Right forelimb (tissue), 1 donor: Measurements from ENCODE around the gene CFHR5.
"Not testable (repeated sequence)": the region's sequence is repeated elsewhere in the genome, so short reads cannot be mapped to it uniquely, and the experiment has no call there.

Source experiments
- DNase-seq: peaks from one replicate; pipeline ENCODE4 v3.0.0-alpha.2; 2018

Gene CFHR5

DNA sequence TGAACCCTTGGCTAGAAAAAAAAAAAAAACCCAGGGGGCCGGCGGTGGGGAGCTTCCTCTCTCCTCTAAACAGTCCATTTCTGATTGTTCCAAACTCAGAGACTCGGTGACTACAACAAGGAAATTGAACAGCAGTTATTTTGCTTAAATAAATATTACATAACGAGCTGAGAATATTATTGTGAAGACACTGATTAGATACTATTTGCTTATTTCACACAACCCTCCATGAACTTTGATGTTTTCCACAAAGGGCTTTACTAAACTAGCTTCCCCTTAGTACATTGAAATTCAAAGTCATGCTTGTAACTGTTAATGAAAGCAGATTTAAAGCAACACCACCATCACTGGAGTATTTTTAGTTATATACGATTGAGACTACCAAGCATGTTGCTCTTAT lies at the start of gene CFHR5:
TSS of gene CFHR5 (plus strand) at position 279 of the 400 bp plus-strand sequence. CDS start at position 388, 109 bp downstream.
- no peak for DNase-seq

DNA sequence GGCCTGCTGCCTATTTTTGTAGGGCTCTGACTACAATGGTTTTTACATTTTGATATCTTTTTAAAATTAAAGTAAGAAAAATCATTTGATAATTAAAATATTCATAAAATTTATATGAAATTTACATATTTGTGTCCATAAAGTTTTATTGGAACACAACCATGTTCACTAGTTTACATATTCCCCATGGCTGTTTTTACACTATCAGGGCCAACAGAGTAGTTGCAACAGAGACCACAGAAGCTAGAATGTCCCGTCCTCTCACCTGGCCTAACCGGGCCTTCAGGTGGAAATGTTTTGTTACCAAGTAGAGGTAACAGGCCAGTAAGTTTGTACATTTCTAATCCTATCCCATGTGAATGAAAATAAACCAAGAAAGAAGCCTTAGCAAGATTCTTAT lies 44.5 kb upstream of the CFHR5 start:
- DNase-seq = not testable (repeated sequence)

DNA sequence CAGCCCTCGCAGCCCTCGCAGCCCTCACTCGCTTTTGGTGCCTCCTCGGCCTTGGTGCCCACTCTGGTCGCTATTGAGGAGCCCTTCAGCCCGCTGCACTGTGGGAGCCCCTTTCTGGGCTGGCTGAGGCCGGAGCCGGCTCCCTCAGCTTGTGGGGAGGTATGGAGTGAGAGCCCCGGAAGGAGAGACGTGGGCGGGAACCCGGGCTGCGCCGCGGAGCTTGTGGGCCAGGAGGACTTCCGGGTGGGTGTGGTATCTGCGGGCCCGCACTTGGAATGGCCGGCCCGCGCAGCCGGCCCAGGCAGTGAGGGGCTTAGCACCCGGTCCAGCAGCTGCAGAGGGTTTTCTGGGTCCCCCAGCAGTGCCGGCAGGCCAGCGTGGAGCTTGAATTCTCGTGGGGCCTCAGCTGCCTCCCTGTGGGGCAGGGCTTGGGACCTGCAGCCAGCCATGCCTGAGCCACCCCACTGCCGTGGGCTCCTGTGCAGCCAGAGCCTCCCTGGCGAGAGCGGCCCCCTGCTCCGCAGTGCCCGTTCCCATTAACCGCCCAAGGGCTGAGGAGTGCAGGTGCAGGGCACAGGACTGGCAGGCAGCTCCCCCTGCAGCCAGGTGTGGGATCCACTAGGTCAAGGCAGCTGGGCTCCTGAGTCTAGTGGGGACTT lies 43.7 kb upstream of the CFHR5 start:
- no peak for DNase-seq

DNA sequence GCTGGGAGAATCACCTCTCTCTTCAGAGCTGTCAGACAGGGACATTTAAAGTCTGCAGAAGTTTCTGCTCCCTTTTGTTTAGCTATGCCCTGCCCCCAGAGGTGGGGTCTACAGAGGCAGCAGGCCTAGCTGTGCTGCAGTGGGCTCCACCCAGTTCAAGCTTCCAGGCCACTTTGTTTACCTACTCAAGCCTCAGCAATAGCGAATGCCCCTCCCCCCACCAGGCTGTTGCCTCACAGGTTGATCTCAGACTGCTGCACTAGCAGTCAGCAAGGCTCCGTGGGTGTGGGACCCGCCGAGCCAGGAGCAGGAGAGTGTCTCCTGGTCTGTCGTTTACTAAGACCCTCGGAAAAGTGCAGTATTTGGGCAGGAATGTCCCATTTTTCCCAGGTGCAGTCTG lies 35.9 kb upstream of the CFHR5 start:
- DNase-seq = not testable (repeated sequence)

DNA sequence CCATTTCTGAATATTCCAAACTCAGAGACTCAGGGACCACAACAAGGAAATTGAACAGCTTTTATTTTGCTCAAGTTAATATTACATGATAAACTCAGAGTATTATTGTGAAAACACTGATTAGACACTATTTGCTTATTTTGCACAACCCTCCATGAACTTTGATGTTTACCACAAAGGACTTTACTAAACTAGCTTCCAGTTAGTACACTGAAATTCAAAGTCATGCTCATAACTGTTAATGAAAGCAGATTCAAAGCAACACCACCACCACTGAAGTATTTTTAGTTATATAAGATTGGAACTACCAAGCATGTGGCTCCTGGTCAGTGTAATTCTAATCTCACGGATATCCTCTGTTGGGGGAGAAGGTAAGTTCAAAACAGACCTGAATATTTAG lies 33.8 kb upstream of the CFHR5 start, which contains the start of gene CFHR2:
TSS of gene CFHR2 (plus strand) at position 171 of the 400 bp plus-strand sequence. CDS start at position 314, 143 bp downstream.
- DNase-seq = not testable (repeated sequence)

DNA sequence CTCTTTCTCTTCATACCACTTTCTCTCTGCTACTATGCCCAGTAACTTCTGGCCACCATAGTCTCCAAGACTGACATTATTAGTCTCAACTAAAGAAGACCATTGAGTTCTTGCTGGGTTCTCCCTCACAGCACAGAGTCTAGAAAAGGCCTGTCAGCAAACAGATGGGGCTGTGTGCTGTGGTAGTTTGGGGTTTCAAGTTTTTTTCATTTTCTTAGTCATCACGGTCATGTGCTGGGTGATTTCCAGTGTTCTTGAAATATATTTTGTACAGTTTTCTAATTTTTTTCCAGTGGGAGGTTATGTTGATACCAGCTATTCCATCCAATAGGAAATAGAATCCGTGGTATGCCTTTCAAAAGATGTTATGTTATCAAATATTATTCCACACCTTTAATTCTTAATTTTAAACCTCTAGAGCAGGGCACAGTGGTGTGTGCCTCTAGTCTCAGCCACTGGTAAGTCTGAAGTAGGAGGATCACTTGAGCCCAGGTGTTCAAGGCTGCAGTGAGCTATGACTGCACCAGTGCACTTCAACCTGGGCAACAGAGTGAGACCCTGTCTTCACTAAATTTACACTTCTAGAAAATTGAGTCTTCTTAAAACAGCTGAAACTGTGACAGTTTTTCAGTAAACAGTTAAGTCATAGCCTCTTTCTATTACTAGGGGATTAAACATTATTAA lies 25.5 kb upstream of the CFHR5 start:
- DNase-seq = no peak

DNA sequence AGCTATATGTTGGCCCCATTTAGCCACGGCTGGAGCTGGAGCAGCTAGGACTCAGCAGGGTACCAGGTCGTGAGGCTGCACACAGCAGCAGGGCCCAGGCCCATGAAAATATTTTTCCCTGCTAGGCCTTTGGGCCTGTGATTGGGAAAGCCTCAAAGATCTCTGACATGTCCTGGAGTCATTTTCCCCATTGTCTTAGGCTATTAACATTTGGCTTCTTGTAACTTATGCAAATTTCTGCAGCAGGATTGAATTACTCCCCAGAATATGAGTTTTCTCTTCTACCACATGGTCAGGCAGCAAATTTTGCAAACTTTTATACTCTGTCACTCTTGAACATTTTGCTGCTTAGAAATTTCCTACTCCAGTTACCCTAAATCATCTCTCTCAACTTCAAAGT lies 22.6 kb upstream of the CFHR5 start:
- DNase-seq = no peak

DNA sequence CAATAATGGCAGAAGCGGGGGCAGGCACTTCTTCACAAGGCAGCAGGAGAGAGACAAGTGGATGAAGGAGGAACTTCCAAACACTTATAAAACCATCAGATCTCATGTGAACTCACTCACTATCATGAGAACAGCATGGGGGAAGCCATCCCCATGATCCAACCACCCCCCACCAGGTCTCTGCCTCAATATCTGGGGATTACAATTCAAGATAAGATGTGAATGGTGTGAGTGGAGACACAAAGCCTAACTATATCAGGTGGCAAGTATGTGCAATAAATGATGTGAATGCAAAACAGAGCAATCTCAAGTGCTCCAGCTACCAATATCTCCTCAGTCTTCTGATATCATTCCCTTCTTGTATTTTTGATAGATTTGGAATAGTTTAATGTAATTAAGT lies 21.4 kb upstream of the CFHR5 start:
- DNase-seq = no peak

DNA sequence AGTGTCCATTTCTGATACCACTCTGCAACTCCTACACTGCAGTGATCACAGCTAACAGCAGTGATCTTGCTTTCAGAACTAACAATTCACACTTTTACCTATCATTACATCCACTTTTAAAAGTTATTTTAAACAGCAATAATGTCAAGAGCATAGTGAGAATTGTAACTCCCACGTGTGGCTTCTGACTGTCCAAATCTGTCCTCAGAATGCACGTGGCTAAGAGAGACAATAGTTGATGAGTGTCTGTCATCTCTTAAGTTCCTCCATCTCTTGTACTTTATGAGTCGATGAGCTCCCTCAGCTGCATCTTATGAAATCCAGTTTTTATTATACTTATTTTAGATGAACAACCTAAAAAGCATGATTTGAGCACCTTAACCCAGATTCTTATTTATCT lies 16.5 kb upstream of the CFHR5 start:
- DNase-seq = no peak

DNA sequence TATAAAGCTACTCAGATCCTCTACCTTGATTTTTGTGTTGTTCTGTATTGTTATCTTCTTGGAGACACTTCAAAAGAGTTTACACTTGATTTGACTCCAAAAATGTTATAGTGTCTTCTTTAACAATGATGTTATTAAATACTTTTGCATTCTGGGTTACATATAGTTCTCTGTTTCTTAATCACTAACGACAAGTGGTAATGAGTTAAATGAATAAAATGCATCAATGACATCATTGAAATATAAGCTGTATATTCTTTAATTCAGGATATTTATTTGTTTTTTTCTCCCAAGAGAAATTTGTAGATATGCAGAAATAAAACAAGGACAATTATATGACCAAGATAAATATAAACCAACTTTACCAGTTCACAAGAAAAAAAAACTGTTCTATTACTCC lies 7.2 kb upstream of the CFHR5 start:
- DNase-seq = no peak

DNA sequence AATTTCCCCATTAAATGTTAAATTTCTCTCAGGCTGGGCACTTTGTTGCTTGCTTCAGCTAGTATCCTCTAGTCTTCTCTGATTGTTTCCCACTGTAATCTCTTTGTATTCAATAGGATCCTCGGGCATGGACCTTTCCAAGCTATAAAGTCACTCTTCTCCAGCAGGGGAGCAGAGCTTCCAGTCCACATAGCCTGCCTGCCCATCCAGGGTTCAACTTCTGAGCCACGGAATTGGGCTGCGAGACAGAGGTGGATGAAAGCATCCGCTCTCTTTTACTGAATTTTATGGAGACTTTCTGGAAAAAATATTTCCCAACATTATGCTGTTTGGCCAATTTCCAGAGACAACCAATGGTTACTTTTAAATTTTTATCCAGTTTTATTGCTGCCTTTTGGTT lies 1.1 kb upstream of the CFHR5 start:
- DNase-seq = no peak

DNA sequence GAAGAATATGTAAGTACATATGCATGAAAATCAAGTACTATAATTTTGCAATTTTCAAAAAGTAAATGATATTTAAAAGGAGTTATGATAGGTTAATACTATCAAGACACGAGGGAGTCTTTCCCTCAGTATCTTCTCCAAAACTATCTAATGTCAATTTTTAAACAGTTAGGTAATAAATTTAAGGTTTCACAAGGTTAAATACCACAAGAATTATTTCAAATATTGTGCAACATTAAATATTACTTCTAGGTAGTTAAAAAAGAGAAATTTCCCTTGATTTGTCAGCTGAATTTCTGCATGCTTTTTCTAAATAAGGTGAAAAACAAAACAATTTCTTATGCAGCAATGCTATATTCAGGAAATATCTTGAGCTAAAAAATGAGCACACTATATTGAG lies 3.5 kb downstream of the CFHR5 start:
- no peak for DNase-seq

DNA sequence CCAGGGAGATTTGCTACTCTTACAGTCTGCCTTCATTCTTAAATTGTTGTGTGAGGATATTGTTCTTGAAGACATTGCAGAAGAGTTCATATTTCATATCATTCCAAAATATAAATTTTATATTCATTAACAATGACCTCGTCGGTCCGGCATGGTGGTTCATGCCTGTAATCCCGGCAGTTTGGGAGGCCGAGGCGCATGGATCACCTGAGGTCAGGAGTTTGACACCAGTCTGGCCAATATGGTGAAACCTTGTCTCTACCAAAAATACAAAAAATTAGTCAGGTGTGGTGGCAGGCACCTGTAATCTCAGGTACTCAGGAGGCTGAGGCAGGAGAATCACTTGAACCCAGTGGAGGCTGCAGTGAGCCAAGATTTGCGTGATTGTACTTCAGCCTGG lies 4.9 kb downstream of the CFHR5 start:
- not testable (repeated sequence) for DNase-seq

DNA sequence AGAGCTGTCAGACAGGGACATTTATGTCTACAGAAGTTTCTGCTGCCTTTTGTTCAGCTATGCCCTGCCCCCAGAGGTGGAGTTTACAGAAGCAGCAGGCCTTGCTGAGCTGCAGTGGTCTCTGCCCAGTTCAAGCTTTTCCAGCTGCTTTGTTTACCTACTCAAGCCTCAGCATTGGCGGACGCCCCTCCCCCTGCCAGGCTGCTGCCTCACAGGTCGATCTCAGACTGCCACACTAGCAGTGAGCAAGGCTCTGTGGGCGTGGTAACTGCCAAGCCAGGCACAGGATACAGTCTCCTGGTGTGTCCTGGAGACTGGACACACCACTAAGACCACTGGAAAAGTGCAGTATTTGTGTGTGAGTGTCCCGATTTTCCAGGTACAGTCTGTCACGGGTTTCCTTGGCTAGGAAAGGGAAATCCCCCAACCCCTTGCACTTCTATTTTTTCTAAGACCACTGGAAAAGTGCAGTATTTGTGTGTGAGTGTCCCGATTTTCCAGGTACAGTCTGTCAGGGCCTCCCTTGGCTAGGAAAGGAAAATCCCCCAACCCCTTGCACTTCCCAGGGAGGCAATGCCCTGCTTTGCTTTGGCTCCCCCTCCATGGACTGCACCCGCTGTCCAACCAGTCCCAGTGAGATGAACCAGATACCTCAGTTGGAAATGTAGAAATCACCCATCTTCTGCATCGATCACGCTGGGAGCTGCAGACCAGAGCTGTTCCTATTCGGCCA lies 14.7 kb downstream of the CFHR5 start:
- not testable (repeated sequence) for DNase-seq

DNA sequence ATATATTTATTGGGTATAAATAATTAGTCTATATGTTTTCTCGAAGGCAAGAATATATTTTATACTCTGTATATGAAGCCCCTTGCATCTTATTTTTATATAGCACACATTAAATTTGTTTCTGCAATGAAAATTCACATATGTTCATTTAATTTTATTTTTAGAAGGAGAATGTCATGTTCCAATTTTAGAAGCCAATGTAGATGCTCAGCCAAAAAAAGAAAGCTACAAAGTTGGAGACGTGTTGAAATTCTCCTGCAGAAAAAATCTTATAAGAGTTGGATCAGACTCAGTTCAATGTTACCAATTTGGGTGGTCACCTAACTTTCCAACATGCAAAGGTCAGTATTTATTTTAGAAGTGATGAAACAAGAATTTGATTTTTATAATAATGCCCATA lies 16.6 kb downstream of the CFHR5 start:
- no peak for DNase-seq

DNA sequence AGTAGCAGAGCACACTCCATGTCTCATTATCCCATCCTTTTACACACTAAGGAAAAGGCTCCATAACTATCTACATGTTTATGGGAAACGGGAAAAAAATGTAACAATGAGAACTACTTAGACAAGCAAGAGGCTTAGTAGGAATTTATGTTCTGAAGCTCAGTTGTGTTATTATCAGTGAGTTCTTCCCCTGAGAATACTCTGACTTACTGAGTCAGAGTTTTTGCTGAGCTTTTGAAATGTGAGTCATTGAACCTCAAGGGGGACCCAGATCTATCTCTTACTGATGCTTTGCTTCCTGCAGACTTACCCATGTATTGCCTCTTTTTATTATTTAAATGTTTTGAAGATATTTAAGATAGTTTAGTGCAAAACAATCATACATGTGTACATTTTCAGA lies 20.1 kb downstream of the CFHR5 start:
- DNase-seq = no peak

DNA sequence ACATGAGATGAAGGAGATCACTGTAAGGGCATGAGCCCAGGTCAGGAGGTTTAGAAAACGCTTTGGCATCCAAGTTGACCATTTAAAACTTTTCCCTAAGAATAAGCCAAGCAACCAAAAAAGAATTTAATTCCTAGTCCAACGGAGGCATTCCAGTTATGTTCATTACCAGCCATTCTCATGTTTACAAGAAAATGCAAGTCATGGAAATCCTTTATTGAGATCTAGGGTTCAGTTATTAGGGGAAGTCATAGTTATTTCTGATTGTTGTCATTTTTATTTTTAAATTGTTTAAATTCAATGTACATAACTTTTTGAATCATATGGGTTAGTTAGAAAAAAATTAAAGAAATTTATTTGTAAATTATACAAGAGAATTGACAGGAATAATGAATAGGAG lies 24.5 kb downstream of the CFHR5 start:
- no peak for DNase-seq

DNA sequence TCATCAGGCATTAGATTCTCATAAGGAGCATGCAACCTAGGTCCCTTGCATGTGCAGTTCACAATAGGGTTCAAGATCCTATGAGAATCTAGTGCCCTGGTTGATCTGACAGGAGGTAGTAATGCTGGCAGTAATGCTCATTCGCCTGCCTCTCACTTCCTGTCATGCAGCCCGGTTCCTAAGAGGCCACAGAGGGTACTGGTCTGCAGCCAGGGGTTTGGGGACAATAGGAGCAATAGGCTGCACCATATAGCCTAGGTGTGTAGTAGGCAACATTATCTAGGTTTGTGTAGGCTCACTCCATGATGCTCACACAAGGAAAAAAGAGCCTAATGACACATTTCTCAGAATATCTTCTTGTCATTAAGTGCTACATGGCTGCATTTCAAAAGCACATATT lies 25.8 kb downstream of the CFHR5 start:
- DNase-seq = no peak

DNA sequence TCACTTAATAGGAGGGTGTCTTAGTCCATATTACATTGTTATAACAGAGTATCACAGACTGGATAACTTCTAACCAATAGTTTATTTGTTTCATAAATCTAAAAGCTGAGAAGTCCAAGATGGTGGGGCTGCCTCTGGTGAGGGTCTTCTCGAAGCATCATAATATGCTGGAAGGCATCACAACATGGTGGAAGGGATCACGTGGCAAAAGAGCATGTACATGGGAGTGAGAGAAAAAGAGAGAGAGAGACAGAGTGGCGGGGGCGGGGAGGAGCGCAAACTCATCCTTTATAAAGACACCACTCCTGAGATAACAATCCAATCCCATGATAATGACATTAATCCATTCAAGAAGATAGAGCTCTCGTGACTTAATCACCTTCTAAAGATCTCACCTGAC lies 31.5 kb downstream of the CFHR5 start:
- no peak for DNase-seq

DNA sequence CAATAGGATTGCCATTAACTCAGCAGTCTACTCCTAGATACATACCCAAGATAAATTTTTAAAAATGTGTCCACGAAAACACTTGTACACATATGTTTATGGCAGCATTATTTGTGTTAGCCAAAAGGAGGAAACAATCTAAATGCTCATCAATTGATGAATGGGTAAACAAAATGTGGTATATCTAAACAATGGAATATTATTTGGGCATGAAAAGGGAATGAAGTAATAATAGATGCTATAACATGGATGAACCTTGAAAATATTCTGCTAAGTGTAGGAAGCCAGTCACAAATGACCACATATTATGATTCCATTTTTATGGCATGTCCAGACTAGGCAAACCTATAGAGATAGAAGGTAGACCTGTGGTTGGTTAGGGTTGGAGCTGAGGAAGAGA lies 34.3 kb downstream of the CFHR5 start:
- no peak for DNase-seq

DNA sequence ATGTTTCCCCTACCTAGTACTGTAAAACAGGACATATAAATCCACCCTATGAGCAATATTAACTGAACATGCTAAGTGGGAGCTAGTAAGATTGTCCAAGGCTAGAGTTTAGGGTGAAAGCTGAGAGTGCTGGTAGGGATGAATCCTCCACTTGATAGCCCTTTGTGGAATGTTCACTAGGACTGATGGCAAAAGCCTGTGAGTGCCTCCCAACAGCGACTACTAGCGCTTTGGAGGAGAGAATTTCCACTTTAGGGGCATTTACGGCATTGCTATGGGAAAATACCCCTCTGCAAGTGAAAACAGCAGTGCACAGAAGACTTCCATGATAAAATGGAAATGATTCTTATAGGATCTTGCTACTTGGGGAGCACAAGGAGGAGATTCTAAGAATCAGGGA lies 35.9 kb downstream of the CFHR5 start:
- DNase-seq = no peak

DNA sequence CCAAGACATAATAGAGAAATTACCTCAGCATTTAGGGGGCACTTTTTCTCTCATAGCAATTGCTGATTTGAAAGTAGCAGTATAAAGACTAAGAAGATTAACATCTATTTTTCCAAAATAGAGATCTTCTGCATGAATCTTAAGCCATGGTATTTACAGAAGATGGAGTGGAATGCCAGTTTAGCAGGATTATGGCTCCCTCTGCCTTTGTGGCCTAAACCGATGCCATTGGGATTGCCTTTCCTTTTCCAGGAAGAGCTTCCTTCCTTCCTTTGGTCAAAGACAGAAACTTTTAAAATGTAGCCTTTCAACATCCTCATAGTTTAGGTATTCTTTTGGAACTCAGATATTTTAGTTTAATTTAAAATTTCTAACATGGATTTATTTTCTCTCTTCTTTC lies 39.4 kb downstream of the CFHR5 start:
- DNase-seq = no peak

DNA sequence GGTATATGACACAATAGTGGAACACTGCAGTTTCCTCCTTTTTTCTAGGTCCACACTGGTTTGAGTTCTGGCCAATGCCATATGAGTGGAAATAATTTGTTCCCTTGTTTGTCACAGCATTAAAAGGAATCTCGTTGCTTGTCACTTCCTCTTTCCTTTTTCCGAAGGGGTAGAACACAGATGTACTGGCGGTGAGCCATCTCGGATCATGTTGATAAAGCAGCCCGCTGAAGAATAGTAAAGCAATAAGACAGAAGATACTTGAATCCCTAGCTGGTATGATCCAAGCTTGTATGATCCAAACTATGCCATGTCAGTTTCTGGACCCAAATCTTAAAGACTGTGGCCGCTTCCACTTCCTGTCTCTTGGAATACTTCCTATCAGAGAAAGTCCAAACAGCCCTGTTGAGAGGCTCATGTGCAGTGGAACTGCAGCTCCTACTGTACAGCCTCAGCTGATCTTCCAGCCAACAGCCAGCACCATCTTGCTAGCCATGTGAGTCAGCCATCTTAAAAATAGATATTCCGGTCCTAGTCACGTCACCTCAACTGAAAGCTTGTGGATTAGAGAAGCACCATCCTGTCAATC lies 40.3 kb downstream of the CFHR5 start:
- no peak for DNase-seq

DNA sequence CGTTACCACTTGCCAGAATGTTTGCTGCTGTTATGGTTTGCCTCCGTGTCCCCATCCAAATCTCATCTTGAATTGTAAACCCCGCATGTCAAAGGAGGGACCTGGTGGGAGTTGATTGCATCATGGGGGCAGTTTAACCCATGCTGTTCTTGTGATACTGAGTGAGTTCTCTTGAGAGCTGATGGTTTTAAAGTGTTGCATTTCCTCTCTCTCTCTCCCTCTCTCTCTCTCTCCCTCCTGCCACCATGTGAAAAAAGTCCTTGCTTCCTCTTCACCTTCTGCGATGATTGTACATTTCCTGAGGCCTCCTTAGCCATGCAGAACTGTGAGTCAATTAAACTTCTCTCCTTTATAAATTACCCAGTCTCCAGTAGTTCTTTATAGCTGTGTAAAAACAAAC lies 44.4 kb downstream of the CFHR5 start:
- DNase-seq = no peak
